Sigmoid colon (tissue), 3 donors: Measurements from ENCODE around the gene ZNF415.
"Not testable (repeated sequence)": the region's sequence is repeated elsewhere in the genome, so short reads cannot be mapped to it uniquely, and the experiment has no call there.

Experiments used
- CTCF ChIP-seq, 4 experiments: fragments of 450-650 bp in 3 of 4; fragments of 200-600 bp in 1 of 4; IDR thresholded peaks; one replicate each; pipeline ENCODE4 v1.5.1; 2016 to 2019; ENCODE audit warnings: antibody characterized with exemption in 4 of 4, mild to moderate bottlenecking in 3 of 4, moderate library complexity in 2 of 4
- POLR2A ChIP-seq, 2 donors: fragments of 450-650 bp; IDR thresholded peaks; one replicate each; pipeline ENCODE4 v1.6.1; 2016; ENCODE audit warnings: antibody characterized with exemption in 2 of 2, mild to moderate bottlenecking in 2 of 2, moderate library complexity in 2 of 2

- not testable (repeated sequence) for TF ChIP-seq POLR2A, CTCF (IDR thresholded peaks at IDR 0.05)
These were observed 35.6 kb downstream of the ZNF415 start for GRCh38 chr19:53096982-53097690.
